Ascending aorta (tissue), 2 donors: ENCODE measurements around the gene SEMA4C. TPM values are rescaled to one million over a fixed set of nuclear protein-coding genes. Genes with fewer than 3 reads are reported as not detected.

Source experiments
- DNase-seq, 2 donors: peaks; one replicate each; pipeline ENCODE4 v3.0.0-alpha.2; 2019; ENCODE audit warnings: low spot score in 2 of 2
- H3K27ac ChIP-seq, 2 donors: fragments of 200-600 bp; sonication (generic); one replicate each; pipeline ENCODE4 v1.5.1; 2016 to 2017; ENCODE audit warnings: mild to moderate bottlenecking in 1 of 2
- H3K27me3 ChIP-seq: fragments of 200-600 bp; sonication (generic); one replicate; pipeline ENCODE4 v1.5.1; 2017
- H3K36me3 ChIP-seq, 2 donors: fragments of 200-600 bp; sonication (generic); one replicate each; pipeline ENCODE4 v1.5.1; 2016
- H3K4me1 ChIP-seq, 2 donors: fragments of 200-600 bp; sonication (generic); one replicate each; pipeline ENCODE4 v1.5.1; 2016 to 2017; ENCODE audit warnings: mild to moderate bottlenecking in 1 of 2
- H3K4me3 ChIP-seq, 2 donors: fragments of 200-600 bp; sonication (generic); one replicate each; pipeline ENCODE4 v1.5.1; 2016 to 2017; ENCODE audit warnings: mild to moderate bottlenecking in 1 of 2
- H3K9me3 ChIP-seq, 2 donors: fragments of 200-600 bp; sonication (generic); one replicate each; pipeline ENCODE4 v1.5.1; 2016
- CTCF ChIP-seq, 3 experiments: fragments of 200-600 bp in 2 of 3; fragments of 450-650 bp in 1 of 3; sonication (generic) in 2 of 3; IDR thresholded peaks; one replicate each; pipeline ENCODE4 v1.5.1; 2016 to 2019; ENCODE audit warnings: antibody characterized with exemption in 3 of 3, mild to moderate bottlenecking in 1 of 3, moderate library complexity in 1 of 3
- intact Hi-C: fragments of 100-400 bp; cut with DNase I; formaldehyde crosslinking; loops from one replicate; pipeline ENCODE4 v1.15.1; 2023
- total RNA-seq: library from RNA; depleted of rRNA; stranded (reverse); fragments of >200 nt; gene quantifications from one replicate; pipeline ENCODE4 v1.1.0, GENCODE V29; 2016

The SEMA4C gene
- total RNA-seq, 1 donor from 2014 or later: 56.9 TPM

GRCh38 chr2:96816836-96817702, 52.8 kb downstream of the SEMA4C start:
- Histone ChIP-seq H3K27me3 (no peaks in the 10 kb centered on the region), H3K4me3 (peak overlapping the region; percentile 88 to 98), H3K4me1 (peaks cover 12 to 40% of the 10 kb centered on the region in 2 donors), H3K36me3 (peaks cover 0 to 2% of the 10 kb centered on the region in 2 donors), H3K27ac (peak overlapping the region in 1 of 2 donors; percentile 46), H3K9me3 (no peaks in the 10 kb centered on the region)
- intact Hi-C loops: loop anchor here (1.0 to 10.0 kb wide), 9 partner anchors 41 to 552 kb away; partner anchors contain the start of genes ANKRD39, CIAO1, CNNM4 and KANSL3
- DNase-seq: no peak
- no peak for TF ChIP-seq CTCF (IDR thresholded peaks at IDR 0.05)

GRCh38 chr2:96816127-96816835, 53.6 kb downstream of the SEMA4C start, which contains the start of gene CNNM3:
CNNM3 (plus strand) TSS chr2:96816268; CDS start chr2:96816278, 10 bp downstream.
- H3K4me1 ChIP-seq: peaks cover 12 to 41% of the 10 kb centered on the region in 2 donors
- H3K36me3 ChIP-seq: peaks cover 0 to 2% of the 10 kb centered on the region in 2 donors
- peak; percentile 70 to 75 (median 71) for TF ChIP-seq CTCF (IDR thresholded peaks at IDR 0.05)
- peak; percentile 87 to 98 for DNase-seq
- H3K27me3 ChIP-seq: no peaks in the 10 kb centered on the region
- intact Hi-C loops: loop anchor here (1.0 to 10.0 kb wide), 9 partner anchors 42 to 551 kb away; partner anchors contain the start of genes ANKRD39, CIAO1, CNNM4 and KANSL3
- H3K9me3 ChIP-seq: no peaks in the 10 kb centered on the region
- peak within 1 kb of the TSS; percentile 76 to 99 for H3K27ac ChIP-seq
- H3K4me3 ChIP-seq: peak within 1 kb of the TSS; percentile 88 to 98

GRCh38 chr2:96815326-96816126, 54.4 kb downstream of the SEMA4C start:
- peak overlapping the region; percentile 88 to 98 for H3K4me3 ChIP-seq
- intact Hi-C loops: loop anchor here (1.0 to 10.0 kb wide), 9 partner anchors 43 to 551 kb away; partner anchors contain the start of genes ANKRD39, CIAO1, CNNM4 and KANSL3
- peaks cover 12 to 41% of the 10 kb centered on the region in 2 donors for H3K4me1 ChIP-seq

GRCh38 chr2:96813656-96814055, 56.2 kb downstream of the SEMA4C start:
- intact Hi-C loops: loop anchor here (10.0 kb wide), 1 partner anchor 549 kb away; the partner anchor contains the start of genes CIAO1 and TMEM127
- no peak for DNase-seq
- TF ChIP-seq CTCF (IDR thresholded peaks at IDR 0.05): no peak

More at GRCh38 chr2:96815326-96816126, 54.4 kb downstream of the SEMA4C start:
- no peak for DNase-seq
- no peaks in the 10 kb centered on the region for H3K9me3 ChIP-seq
- peaks cover 2% of the 10 kb centered on the region in 2 donors for H3K36me3 ChIP-seq
- TF ChIP-seq CTCF (IDR thresholded peaks at IDR 0.05): no peak
- H3K27me3 ChIP-seq: no peaks in the 10 kb centered on the region
- peak overlapping the region; percentile 76 to 99 for H3K27ac ChIP-seq

More at GRCh38 chr2:96813656-96814055, 56.2 kb downstream of the SEMA4C start:
- no peak overlapping the region for H3K4me3 ChIP-seq
- H3K9me3 ChIP-seq: no peaks in the 10 kb centered on the region
- H3K36me3 ChIP-seq: peaks cover 5 to 20% of the 10 kb centered on the region in 2 donors
- peaks cover 6 to 24% of the 10 kb centered on the region in 2 donors for H3K4me1 ChIP-seq
- H3K27ac ChIP-seq: no peak overlapping the region
- H3K27me3 ChIP-seq: no peaks in the 10 kb centered on the region
